GM21526 (cell line): ENCODE data around the gene GPR158.

Source experiments
- ATAC-seq: cut with Tn5 transposase; IDR thresholded peaks from one replicate; pipeline ENCODE4 v1.9.1; 2021; ENCODE audit warnings: moderate library complexity; ENCODE audit not compliant: unreplicated experiment, low FRiP score

Gene GPR158

DNA sequence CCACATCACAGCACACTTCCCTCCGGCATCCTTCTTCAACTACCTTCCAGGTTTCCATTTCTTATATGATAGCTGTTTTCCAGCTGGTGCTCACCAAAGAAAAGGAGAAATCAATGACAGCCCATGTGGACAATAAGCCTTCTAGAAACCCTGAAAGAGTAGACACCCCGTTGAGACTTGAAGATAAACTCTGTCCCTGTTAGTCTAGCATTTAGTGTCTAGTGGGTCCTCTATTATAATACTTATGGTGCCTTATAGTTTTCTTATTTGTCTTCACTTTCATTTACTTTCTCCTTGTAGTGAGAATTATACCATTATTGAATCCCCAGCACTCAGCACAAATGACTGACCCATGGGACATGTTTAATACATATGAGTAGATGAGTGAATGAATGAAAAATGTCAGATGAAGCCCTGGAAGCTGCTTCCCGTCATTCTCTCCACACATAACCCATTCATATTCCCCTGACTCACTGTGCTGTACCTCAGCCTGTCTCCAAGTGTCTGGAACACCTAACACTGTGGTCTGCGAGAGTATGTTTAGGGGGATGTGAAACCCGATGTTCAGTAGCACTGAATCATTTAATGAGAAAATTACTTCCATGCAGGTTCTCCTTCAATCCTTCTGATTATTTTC is 377.6 kb downstream of the GPR158 start:
- no peak for ATAC-seq

GRCh38 chr10:25555865-25556264 is 381.1 kb downstream of the GPR158 start:
- ATAC-seq: no peak

DNA sequence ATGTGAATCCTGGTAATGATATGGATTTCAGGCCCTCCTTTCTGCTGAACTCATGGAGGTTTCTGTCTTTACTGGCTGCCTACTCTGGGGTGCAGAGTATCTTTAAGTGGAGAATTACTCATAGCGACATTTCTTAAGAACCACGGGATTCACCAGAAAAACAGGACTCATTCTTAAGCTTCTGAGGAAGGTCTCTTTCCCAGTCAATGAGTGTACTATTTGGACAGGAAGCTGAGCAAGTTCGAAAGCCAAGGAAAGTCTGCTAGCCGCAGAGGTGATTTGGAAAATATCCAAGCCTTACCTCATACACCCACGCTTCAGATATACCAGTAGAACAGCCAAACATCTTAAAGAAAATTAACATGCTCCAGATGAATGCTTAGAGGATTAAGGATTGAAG is 381.7 kb downstream of the GPR158 start:
- ATAC-seq: no peak

GRCh38 chr10:25557136-25557535 is 382.3 kb downstream of the GPR158 start:
- no peak for ATAC-seq

DNA sequence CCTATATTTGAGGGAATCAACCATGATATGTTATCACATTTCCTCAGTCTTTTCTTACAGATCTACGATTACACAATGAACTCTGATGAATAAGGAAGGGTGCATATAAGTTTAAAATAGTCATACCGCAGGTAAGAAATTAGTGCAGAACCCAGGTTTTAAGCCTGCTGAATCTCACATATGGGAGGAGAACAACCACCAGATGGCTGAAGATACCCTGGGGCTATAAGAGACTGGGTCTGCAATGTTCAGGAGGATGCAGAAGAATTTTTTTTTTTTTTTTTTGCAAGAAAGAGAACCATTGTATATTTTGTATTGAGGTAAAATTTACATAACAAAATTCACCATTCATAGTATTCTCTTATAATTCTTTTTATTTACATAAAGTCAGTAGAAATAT is 387.0 kb downstream of the GPR158 start:
- ATAC-seq: no peak

GRCh38 chr10:25562547-25562946 is 387.7 kb downstream of the GPR158 start:
- ATAC-seq: no peak

- no peak for ATAC-seq
Measured at GRCh38 chr10:25564351-25564750, 389.6 kb downstream of the GPR158 start.

DNA sequence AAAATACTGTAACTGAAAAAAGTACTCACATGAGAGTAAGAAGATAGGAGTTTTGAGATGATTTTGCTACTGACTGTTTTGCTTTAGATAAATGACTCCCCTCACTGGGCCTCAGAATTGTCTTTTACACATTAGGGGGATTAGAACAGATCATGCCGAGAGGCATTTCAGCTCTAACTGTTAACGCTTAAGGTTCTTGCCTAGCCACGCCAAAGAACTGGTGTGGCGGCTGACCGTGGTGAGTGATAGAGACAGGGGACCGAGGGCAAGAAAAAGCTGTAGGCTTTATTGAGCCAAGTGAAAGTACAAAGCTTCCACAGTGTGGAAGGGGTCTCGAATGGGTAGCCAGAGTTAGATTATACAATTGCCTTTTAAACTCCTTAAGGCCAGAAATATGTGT is 390.8 kb downstream of the GPR158 start:
- no peak for ATAC-seq

DNA sequence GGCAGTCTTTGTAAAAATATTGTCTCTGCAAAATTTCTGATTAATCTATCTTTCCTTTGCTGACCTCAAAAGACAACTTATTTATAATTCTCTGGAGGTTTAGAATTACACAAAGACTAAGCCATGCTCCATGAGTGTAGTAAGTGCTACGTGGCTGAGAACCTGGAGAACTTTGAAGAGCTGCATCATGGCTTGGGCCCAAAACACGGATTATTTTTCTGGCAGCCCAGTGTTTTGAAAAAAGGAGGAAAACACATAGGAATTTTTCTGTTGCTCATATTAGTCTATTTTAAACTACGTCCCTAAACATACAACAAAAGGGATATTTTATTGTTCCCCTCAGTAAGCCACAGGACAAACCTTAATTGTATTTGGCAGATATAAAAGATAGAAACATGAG is 398.5 kb downstream of the GPR158 start:
- ATAC-seq: no peak

- no peak for ATAC-seq
Measured at GRCh38 chr10:25575343-25575742, 400.5 kb downstream of the GPR158 start.

DNA sequence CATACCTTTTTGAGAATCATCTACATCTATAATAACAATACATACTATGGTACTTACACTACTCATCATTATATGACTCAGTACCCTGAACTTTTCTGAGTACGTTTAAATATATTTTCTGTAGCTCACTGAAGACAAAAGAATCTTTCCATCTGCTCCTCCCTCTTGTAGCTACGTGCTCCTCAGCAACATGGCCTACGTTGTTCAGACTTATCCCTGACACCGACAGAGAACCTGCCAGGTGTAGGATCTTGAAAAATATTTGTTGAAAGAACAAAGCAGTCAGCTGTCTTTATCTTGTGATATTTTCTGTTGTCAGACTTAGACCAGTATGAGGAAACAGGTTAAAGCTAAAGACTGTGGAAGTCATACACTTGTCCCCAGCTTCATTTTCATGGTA is 403.3 kb downstream of the GPR158 start:
- no peak for ATAC-seq

- no peak for ATAC-seq
Measured at GRCh38 chr10:25582961-25583360, 408.2 kb downstream of the GPR158 start.

DNA sequence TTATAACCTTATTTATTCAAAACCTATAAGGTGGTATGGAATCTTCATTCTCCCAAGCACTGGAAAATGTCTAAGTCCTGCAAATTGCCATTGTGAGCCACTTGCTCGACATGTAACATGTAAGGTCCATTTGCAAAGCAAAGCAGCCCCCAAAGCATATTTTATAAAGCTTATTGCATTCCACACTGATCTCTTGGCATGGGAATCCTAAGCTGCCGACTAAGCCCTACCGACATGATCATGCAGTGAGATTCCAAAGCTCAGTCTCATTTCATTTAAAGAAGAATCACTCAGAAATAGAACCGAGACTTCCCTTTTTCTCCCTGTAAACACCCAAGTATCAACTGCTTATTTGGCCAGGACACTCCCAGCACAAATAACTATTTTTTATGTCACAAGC is 425.9 kb downstream of the GPR158 start:
- ATAC-seq: no peak

DNA sequence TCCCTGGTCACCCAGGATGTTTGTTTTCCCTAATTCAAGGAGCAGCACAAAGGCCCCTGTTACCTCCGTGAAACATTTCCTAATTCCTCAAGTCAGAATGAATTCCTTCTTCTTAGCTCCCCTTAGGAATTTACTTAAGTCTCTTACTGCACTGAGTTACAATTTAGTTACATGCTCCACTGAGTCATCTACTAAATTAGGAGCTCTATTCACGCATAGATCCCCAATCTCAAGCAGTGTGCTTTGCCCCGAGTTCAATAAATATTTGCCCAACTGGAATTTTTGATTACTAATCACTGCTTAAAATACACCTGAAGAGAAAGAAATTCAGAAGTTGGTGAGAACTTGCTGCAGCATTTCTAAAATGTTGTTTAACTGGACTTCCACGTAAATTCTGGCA is 429.8 kb downstream of the GPR158 start:
- ATAC-seq: no peak

- no peak for ATAC-seq
Measured at GRCh38 chr10:25614652-25615051, 439.9 kb downstream of the GPR158 start.

GRCh38 chr10:25615926-25616325 is 441.1 kb downstream of the GPR158 start:
- no peak for ATAC-seq

- ATAC-seq: no peak
Measured at GRCh38 chr10:25616903-25617592, 442.2 kb downstream of the GPR158 start.

DNA sequence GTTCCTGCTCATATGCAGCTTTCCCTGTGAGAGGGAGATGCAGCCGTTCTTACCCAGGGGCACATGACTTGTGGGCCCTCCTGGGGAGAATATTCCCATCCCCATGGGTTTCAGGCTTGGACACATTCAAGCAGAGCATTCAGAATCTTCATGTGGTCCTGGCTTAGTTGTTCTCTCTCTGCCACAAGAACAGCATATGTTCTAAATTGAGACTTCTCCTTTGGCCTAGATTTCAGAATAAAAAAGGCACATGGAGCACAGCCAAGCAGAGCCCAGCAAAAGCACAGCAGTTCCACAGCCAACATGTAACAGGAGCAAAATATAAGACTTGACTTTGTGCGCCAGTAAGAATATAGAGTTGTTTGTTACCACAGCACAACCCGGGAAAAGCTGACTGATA is 452.8 kb downstream of the GPR158 start:
- no peak for ATAC-seq

DNA sequence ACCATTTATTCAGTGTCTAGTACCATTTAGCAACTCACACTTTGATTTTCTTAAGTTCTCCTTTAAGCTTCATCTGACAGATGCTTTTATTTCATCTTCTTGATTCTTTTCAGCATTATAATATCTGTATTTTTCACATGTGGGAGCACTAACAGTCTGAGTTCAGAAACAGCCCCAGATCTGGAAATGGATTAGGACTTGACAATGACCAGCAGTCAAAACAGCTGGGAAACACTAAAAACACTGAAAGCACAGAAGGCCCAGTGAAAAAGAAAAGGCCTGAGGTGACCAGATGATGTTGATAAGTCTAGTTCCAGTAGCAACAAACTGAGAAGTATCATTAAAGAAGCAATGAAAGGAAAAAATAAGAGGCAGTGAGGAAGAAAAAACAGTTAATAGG is 454.5 kb downstream of the GPR158 start:
- ATAC-seq: no peak

DNA sequence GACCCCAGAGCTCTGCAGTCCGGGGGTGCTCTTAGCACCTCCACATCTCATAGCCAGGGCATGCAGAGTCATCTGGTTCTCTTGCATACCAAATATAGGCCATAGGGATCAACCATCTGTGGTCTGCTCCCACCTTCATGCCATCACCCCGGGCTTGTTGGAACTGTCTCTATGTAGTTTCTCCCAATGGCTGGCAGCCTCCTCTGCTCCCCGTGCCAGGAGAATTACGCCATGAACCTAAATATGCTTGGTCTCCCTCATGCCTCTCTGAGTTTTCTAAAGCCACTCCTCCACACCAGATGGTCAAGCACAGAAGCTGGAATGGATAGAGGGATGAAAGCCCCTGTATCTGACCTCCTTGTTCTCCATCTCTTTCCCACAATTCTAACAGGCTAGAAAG is 456.7 kb downstream of the GPR158 start:
- ATAC-seq: no peak

DNA sequence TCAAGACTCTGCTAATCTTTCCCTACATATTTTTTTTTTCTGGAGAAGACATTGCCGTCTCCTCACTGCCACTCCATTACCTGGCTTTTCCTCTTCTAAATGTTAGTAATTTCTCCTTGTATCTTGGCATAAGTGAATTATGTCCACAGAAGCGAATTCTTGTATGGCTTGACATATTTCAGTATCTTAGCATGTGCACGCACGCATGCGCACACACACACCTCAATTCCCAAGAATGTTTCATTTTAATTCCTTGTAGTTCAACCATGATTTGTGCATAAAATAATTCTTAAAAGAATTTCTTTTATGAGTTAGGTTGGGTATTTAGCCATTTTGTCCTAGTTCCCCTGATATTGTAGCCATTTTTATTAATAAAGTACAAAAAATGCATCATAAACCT is 458.0 kb downstream of the GPR158 start:
- no peak for ATAC-seq

DNA sequence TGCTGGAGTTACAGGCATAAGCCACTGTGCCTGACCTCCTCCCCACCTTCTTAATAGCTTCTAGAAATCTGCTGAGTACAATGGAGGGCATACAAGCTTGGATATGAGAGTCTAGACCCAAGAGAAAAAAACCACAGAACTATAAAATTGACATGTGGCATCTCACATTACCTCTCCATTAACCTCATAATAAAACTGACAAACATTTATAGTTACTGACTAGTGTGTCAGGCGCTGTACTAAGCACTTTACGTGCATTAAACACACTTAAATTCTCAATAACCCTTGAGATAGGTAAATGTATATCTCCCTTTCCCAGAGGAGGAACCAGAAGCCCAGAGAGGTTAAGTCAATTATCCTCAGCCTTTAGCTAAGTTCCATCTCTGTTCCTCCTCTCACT is 458.7 kb downstream of the GPR158 start:
- ATAC-seq: no peak

GRCh38 chr10:25639646-25640045 is 464.8 kb downstream of the GPR158 start:
- no peak for ATAC-seq
